Right lobe of liver (tissue), 4 donors: Measurements from ENCODE around the gene CHRNG.

Experiments used
- CTCF ChIP-seq, 4 donors: fragments of 200-600 bp in 3 of 4; fragments of 450-650 bp in 1 of 4; IDR thresholded peaks; one replicate each; pipeline versions ENCODE4 v1.5.1 to v1.8.0; 2016 to 2022; ENCODE audit warnings: antibody characterized with exemption in 4 of 4, mild to moderate bottlenecking in 2 of 4
- POLR2A ChIP-seq: fragments of 450-650 bp; IDR thresholded peaks from one replicate; pipeline ENCODE4 v1.6.1; 2017; ENCODE audit warnings: antibody characterized with exemption, mild to moderate bottlenecking
- donor health status: DM: no; HTN: no; CAD: no.
- donor health status: DM: no; HTN: no; CAD: no.
- donor health status: DM: no; HTN: yes; CAD: no.

DNA sequence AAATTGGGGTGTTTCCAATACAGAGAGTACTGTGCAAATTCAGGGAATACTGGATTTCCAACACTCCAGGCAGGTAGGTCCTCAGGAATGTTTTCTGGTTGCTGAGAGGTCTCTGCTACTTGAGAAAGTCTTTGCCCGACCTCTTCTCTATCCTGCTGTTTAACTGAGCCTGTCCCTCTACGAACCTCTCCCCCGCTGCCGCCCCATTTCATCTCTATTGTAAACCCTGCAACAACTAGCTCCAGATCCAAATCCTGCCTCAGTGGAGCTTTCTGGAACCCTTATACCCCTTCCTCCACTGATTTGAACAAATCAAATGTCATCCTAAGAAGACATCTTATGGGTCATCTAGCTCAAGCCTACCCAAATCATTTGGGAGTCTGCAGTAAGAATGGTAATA, 12.3 kb downstream of the CHRNG start:
- TF ChIP-seq POLR2A (no peak), CTCF (IDR thresholded peaks at IDR 0.05) (no peak)
